K562 (cell line): ENCODE data around the gene ZNF845. TPM values are rescaled to one million over a fixed set of nuclear protein-coding genes. Genes with fewer than 3 reads are reported as not detected.
A peak's percentile ranks its signal among the peaks of the same experiment; 100 is the strongest.

ENCODE experiments used
- FOXK2 ChIP-seq, 2 experiments: fragments of 450-650 bp; IDR thresholded peaks in 1 of 2; conservative IDR thresholded peaks in 1 of 2; 2 replicates each; pipeline ENCODE4 v1.6.1; 2016; ENCODE audit warnings: low read depth in 2 of 2, mild to moderate bottlenecking in 1 of 2
- GABPB1 ChIP-seq: sonication (generic); formaldehyde crosslinking; IDR thresholded peaks from 2 replicates; pipeline ENCODE4 v1.8.0; 2022; ENCODE audit warnings: mild to moderate bottlenecking, missing genetic modification reagents
- MEIS2 ChIP-seq: fragments of 450-650 bp; IDR thresholded peaks from 2 replicates; pipeline ENCODE4 v1.6.1; 2014; ENCODE audit warnings: mild to moderate bottlenecking; ENCODE audit not compliant: partially characterized antibody
- POLR2B ChIP-seq: fragments of 450-650 bp; IDR thresholded peaks from 2 replicates; pipeline ENCODE4 v1.6.1; 2018; ENCODE audit warnings: low read depth; ENCODE audit not compliant: partially characterized antibody
- ZNF274 ChIP-seq: IDR thresholded peaks from 2 replicates; pipeline ENCODE4 v1.6.1; 2011; ENCODE audit warnings: low read depth, mild to moderate bottlenecking, low read length, moderate library complexity, borderline replicate concordance
- polyA plus RNA-seq, 8 experiments: library from polyadenylated mRNA; depleted of rRNA in 4 of 8; stranded (reverse) in 5 of 8; unstranded in 3 of 8; fragments of >200 nt; fragmentation: Nextera tagmentation in 2 of 8; fragmentation: Illumina TruSeq in 1 of 8; extraction: Ambion mirVana in 2 of 8; extraction: Trizol in 1 of 8; gene quantifications; 2 replicates each; pipeline versions ENCODE4 v1.2.1 to v1.2.3, GENCODE V29; 2011 to 2014; ENCODE audit warnings: inconsistent platforms in 1 of 8, missing spikeins in 1 of 8
- total RNA-seq, 7 experiments: library from RNA; depleted of rRNA in 6 of 7; stranded (reverse); fragments of >200 nt in 6 of 7; fragmentation: Illumina TruSeq in 2 of 7; extraction: Trizol in 2 of 7; gene quantifications; 2 replicates each; pipeline versions ENCODE4 v1.2.1 to v1.2.3, GENCODE V29; 2011 to 2021; ENCODE audit warnings: low replicate concordance in 1 of 7
- TF ChIP-seq, protein P1 (sequence below): fragments of 450-650 bp; IDR thresholded peaks from 2 replicates; pipeline ENCODE4 v1.6.1; 2016; ENCODE audit warnings: low read depth
- TF ChIP-seq, protein P2 (sequence below): fragments of 200-800 bp; sonication (Bioruptor generic); IDR thresholded peaks from 2 replicates; pipeline ENCODE4 v1.6.1; 2017; ENCODE audit warnings: missing genetic modification characterization, missing compliant biosample characterization

The ZNF845 gene
- total and polyA plus RNA-seq, 9 of the 15 experiments (the other 6 are each of a cell fraction or from before 2014, with no cell fraction given): 1.9 to 13.2 (median 6.4) TPM

DNA sequence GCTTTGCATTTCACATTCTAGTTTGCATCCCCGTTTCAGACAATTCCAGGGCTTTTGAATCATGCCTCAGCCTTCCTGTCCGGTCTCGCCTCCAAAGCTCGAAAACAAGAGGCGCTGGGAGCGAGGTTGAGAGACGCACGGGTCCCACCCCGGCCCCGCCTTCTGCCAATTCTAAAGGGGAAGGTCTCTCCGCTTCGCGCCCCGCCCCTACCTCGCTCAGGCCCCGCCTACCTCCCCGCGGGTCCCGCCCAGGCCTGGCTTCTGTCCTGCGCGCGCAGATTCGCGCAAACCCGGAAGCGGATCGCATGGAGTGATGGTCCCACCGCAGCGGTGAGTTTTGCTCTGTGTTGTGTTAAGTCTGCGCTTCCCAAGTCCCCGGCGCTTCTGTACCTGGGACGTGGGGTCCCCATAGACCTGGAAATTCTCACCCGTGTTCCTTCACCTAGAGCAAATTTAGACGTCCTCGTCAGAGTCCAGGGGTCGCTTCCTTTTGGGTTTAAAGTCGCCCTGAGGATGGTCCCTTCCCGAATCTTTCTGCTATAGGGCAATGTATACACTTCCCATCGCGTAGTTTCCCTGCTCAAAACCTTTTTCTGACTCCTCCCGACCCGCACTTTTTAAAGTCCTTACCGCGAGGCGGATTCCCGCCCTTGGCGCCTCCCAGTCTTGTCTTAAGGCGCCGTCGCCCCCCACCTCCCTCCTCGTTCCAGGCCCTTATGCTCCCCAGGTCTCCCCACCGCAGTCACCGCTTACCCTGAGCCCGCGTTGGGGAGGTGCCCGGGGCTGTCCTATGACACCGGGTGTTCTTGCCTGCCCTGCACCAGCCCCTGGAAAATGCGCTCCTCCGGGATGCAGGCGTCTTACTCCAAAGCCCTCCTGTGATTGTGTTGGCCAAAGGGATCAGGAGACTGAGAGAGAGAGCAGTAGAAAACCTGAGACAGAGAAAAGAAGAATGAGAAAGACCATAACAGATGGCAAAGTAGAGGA, at the start of gene ZNF845 (continued):
- TF ChIP-seq, protein P1, sequence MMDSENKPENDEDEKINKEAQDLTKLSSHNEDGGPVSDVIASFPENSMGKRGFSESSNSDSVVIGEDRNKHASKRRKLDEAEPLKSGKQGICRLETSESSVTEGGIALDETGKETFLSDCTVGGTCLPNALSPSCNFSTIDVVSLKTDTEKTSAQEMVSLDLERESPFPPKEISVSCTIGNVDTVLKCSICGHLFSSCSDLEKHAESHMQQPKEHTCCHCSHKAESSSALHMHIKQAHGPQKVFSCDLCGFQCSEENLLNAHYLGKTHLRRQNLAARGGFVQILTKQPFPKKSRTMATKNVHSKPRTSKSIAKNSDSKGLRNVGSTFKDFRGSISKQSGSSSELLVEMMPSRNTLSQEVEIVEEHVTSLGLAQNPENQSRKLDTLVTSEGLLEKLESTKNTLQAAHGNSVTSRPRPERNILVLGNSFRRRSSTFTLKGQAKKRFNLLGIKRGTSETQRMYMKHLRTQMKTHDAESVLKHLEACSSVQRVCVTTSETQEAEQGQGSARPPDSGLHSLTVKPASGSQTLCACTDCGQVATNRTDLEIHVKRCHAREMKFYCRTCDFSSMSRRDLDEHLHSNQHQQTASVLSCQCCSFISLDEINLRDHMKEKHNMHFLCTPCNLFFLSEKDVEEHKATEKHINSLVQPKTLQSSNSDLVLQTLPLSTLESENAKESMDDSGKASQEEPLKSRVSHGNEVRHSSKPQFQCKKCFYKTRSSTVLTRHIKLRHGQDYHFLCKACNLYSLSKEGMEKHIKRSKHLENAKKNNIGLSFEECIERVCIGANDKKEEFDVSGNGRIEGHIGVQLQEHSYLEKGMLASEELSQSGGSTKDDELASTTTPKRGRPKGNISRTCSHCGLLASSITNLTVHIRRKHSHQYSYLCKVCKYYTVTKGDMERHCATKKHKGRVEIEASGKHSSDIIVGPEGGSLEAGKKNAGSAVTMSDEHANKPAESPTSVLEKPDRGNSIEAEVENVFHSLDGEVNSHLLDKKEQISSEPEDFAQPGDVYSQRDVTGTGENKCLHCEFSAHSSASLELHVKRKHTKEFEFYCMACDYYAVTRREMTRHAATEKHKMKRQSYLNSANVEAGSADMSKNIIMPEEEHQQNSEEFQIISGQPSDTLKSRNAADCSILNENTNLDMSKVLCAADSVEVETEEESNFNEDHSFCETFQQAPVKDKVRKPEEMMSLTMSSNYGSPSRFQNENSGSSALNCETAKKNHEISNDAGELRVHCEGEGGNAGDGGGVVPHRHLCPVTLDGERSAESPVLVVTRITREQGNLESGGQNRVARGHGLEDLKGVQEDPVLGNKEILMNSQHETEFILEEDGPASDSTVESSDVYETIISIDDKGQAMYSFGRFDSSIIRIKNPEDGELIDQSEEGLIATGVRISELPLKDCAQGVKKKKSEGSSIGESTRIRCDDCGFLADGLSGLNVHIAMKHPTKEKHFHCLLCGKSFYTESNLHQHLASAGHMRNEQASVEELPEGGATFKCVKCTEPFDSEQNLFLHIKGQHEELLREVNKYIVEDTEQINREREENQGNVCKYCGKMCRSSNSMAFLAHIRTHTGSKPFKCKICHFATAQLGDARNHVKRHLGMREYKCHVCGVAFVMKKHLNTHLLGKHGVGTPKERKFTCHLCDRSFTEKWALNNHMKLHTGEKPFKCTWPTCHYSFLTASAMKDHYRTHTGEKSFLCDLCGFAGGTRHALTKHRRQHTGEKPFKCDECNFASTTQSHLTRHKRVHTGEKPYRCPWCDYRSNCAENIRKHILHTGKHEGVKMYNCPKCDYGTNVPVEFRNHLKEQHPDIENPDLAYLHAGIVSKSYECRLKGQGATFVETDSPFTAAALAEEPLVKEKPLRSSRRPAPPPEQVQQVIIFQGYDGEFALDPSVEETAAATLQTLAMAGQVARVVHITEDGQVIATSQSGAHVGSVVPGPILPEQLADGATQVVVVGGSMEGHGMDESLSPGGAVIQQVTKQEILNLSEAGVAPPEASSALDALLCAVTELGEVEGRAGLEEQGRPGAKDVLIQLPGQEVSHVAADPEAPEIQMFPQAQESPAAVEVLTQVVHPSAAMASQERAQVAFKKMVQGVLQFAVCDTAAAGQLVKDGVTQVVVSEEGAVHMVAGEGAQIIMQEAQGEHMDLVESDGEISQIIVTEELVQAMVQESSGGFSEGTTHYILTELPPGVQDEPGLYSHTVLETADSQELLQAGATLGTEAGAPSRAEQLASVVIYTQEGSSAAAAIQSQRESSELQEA: no peak
- TF ChIP-seq MEIS2 (peak; percentile 44), ZNF274 (no peak), FOXK2 (conservative IDR thresholded peaks at IDR 0.05 in 1 of 2, IDR thresholded peaks at IDR 0.05 in 1 of 2; ENCODE audit: low read depth in 2 of 2) (peak in 1 of 2 experiments; percentile 41; a peak in 1 of 4 replicates), GABPB1 (CRISPR knock-in tag) (0 out of 2 replicates have a peak, but pooled peaks have one; percentile 23), POLR2B (peak; percentile 76)
- TF ChIP-seq, protein P2, sequence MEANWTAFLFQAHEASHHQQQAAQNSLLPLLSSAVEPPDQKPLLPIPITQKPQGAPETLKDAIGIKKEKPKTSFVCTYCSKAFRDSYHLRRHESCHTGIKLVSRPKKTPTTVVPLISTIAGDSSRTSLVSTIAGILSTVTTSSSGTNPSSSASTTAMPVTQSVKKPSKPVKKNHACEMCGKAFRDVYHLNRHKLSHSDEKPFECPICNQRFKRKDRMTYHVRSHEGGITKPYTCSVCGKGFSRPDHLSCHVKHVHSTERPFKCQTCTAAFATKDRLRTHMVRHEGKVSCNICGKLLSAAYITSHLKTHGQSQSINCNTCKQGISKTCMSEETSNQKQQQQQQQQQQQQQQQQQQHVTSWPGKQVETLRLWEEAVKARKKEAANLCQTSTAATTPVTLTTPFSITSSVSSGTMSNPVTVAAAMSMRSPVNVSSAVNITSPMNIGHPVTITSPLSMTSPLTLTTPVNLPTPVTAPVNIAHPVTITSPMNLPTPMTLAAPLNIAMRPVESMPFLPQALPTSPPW (CRISPR knock-in tag): peak; percentile 69
